ENCODE results near the gene HS6ST1.

Gene HS6ST1

DNA sequence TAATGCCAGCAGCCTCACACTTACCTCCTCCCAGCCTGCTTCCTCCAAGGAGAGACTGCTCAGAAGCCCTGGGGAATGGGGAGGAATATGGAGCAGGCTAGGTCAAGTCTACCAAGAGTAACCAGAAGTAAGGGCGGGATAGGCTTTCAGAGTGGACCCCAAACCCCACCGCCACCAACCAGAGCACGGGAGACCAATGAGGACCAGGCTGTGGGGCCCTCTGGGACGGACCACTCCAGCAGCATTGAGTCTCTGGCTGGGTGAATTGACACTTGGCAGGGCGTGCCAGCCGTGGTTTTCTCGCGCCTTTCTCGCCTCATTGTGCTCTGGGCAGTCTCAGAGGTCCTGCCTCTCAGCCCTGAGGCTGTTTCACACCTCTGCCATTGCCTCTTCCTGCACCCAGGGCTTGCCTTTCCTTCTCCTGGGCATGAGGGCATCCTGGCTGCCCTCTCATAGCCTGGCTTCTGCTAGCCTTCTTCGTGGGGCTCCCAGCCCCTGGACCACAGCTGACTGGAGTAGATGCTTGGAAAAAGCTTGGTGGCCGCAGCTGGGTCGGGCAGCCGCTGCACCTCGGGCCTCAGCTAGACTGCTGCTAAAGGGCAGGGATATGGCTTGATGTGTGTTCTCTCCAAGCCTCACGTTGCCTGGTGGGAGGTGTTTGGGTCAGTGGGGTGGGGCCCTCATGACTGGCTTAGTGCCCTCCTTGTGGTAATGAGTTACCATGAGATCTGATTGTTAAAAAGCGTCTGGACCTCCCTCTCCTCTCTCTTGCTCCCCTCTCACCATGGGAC, 40.5 kb upstream of the HS6ST1 start:
- DNase-seq (ENCODE audit: insufficient read length, low spot score) (no peak), FAIRE-seq (no peak)
- TF ChIP-seq POLR2A (IDR thresholded peaks at IDR 0.05; ENCODE audit: low read depth, low read length) = no peak

DNA sequence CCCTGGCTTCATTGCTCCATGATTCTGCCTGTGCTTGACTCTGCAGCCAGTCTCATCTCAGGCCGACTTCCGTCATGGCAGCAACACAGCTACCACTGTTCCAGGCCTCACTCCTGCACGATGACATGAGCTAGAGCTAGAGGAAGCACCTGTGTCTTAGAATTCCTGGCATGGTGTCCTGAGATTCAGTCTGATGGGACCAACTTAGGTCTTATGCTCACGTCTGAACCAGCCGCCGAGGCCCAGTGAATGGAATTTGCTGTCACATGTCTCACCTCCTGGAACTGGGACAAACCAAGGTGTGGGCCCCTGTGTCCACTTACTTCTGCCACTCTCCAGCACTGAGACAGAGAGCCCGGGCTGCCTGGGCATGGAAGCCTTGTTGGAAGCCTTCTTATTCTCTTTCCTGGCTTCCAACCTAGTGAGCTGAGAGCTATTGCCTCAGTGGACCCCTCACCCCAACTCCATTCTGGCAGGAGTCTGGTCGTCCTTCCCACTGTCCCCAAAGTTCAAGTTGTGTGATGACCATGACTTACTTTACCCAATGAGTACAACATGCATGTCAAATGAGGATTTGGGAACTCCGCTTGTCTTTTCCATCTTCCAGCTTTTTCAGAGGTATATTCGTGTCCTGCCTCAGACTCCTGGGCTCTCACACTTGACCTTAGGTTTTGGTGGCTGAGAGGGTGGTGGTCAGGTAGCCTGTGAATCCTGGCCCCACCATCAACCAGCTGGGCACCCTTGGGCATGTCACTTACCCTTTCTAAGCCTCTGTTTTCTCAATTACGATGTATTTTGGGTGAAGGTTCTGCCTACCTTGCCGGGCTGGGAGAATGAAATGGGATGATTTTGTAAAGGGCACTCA, 39.1 kb upstream of the HS6ST1 start:
- FAIRE-seq = no peak

DNA sequence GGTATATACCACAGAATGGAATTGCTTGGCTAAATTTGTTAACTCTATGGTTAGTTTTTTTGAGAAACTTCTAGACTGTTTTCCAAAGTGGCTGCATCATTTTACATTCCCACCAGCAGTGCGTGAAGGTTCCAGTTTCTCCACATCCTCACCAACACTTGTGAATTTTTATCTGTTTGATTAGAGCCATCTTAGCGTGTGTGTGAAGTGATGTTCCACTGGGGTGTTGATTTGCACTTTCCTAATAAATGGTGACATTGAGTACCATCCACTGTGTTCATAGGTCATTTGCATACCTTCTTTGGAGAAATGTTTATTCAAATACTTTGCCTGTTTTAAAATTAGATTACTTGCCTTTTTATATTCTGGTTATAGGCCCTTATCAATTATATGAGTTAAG, 37.5 kb upstream of the HS6ST1 start:
- no peak for TF ChIP-seq POLR2A (IDR thresholded peaks at IDR 0.05; ENCODE audit: low read depth, low read length)
- DNase-seq (ENCODE audit: insufficient read length, low spot score) = no peak
- no peak for FAIRE-seq

More for the DNA sequence above, 39.1 kb upstream of the HS6ST1 start:
- no peak for TF ChIP-seq POLR2A (IDR thresholded peaks at IDR 0.05; ENCODE audit: low read depth, low read length)
- no peak for DNase-seq (ENCODE audit: insufficient read length, low spot score)

DNA sequence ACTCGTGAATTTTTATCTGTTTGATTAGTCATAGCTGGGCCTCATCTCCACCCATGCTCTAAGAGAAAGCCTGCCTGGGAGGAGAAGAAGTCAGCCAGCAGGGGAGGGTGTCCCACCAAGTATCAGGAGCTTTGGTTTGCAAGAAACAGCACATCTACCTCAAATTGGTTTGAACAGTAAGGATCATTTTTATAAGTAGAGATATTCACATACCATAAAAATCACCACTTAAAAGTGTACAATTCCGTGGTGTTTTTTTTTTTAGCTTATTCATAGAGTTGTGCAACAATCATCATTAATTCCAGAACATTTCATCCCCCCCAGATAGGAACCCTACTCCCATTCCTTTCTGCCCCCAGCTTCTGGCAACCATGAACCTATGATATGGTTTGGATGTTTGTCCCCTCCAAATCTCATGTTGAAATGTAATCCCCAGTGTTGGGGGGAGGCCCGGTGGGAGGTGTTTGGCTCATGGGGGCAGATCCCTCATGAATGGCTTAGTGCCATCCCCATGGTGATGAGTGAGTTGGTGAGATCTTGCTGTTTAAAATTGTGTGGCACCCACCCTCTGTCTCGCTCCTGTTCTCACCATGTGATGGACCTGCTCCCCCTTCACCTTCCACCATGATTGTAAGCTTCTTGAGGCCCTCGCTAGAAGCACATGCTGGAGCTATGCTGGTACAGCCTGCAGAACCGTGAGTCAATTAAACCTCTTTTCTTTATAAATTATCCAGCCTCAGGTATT, 36.2 kb upstream of the HS6ST1 start:
- FAIRE-seq (no peak), DNase-seq (ENCODE audit: insufficient read length, low spot score) (no peak)
- TF ChIP-seq POLR2A (IDR thresholded peaks at IDR 0.05; ENCODE audit: low read depth, low read length) = no peak

DNA sequence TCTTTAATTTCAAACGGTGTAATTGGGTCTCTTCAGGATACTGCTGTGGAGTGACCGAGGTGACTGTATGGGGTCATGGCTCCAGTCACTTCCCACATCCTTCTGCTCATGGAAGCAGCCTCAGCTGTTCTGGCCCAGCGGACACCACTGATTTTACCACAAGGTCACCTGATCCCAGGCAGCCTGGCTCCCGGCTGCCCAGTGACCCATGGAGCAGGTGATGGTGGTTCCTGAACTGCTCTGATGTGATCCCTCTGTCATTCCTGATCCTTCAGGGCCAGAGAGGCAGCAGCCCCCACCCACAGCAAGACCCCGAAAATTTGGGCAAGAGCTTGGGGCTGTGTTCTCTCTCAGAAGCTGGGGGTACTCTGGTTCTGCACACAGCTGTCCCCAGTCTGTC, 35.5 kb upstream of the HS6ST1 start:
- DNase-seq (ENCODE audit: insufficient read length, low spot score) (no peak), FAIRE-seq (no peak)
- no peak for TF ChIP-seq POLR2A (IDR thresholded peaks at IDR 0.05; ENCODE audit: low read depth, low read length)

DNA sequence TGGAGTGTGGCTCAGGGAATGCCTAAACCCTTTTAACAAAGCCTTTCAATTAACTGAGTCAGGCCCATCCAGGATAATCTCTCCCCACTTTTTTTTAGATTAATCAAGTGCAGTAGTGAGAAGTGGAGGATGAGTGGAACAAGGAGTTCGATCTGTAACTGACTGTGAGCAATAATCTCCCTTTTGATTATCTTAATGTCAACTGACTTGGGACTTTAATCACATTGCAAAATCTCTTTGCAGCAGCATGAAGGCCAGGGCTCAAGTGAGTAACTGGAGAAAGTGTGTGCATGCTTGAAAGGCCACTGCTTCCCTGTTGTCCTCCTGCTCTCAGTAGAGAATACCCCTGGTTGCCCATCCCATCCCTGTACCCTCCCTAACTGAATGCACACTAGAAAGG, 32.1 kb upstream of the HS6ST1 start:
- DNase-seq (ENCODE audit: insufficient read length, low spot score) (no peak), FAIRE-seq (no peak)
- no peak for TF ChIP-seq POLR2A (IDR thresholded peaks at IDR 0.05; ENCODE audit: low read depth, low read length)

DNA sequence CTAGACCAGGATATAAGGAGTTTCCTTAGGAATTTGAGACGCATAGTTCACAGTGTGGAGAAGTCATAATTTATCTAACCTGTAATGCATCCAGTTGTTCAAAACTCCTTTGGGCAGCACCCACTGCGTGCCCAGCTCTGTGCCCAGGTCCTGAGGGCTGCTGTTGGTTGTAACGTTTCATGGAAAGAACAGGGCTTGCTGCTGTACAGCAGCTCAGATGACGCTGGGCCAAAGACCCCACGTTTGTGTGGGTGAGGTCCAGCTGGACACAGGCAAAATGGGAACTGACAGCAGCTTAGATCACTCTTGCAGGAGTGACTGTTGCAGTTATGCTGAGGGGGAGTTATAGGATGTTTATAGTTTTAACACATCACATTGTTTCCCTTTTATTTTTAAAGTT, 30.0 kb upstream of the HS6ST1 start:
- no peak for FAIRE-seq
- TF ChIP-seq POLR2A (IDR thresholded peaks at IDR 0.05; ENCODE audit: low read depth, low read length) = no peak
- DNase-seq (ENCODE audit: insufficient read length, low spot score) = no peak

DNA sequence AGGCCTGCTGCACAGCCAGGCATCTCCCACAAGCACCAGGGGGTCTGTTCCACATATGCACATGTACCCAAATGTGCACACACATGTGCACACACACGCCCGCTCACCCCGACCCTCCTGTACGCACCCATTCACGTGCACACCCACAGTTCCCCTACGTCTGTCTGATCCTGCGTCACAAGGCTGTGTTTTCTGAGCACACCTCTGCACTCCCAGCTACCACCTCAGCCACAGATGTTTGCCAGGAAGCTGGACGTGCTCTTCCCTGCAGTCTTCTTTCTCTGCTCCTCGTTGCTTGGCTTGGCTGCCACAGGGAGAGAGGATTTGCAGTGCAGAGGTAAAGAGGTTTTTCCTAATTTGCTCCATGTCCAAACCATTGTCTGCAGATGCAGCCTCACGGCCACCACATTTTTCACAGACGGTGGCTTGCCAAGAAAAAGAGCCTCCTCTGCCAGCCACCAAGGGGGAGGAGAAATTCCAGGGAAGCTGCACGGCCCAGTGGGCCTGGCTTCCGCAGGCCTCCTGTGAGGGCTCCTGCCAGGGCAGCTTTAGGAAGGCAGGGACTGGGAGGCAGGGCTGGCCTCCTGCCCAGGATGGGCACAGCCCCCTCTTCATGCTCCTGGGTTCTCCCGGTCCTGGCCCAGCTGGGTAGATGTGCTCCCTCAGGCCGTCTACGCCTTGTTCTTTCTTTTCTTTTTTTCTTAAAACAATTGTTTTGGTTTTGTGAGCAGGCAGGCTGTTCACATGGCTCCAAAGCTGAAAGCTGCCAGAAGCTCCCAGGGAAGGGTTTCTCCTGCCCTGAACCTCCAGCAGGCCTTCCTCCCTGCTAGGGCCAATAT, 29.3 kb upstream of the HS6ST1 start:
- FAIRE-seq (no peak), DNase-seq (ENCODE audit: insufficient read length, low spot score) (no peak)
- no peak for TF ChIP-seq POLR2A (IDR thresholded peaks at IDR 0.05; ENCODE audit: low read depth, low read length)

DNA sequence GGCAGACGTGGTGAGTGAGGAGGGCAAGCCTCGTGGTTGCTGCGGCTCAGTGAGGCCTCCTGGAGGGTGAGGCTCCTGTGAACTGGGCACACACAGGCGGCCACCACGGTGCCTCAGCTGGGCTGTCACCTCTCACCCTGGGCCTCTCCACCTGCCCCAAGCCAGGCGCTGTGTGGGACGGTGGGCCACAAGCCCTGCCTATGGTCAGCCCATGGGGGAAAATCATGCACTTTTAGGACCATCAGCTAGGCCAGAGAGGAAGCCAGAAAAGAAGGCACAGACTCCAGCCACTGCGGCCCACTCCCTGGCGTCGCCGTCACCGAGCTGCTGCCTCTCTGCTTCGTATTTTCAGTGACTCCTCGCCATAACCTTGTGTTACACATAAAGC, 28.5 kb upstream of the HS6ST1 start:
- DNase-seq (ENCODE audit: insufficient read length, low spot score) = no peak
- FAIRE-seq = no peak
- no peak for TF ChIP-seq POLR2A (IDR thresholded peaks at IDR 0.05; ENCODE audit: low read depth, low read length)

DNA sequence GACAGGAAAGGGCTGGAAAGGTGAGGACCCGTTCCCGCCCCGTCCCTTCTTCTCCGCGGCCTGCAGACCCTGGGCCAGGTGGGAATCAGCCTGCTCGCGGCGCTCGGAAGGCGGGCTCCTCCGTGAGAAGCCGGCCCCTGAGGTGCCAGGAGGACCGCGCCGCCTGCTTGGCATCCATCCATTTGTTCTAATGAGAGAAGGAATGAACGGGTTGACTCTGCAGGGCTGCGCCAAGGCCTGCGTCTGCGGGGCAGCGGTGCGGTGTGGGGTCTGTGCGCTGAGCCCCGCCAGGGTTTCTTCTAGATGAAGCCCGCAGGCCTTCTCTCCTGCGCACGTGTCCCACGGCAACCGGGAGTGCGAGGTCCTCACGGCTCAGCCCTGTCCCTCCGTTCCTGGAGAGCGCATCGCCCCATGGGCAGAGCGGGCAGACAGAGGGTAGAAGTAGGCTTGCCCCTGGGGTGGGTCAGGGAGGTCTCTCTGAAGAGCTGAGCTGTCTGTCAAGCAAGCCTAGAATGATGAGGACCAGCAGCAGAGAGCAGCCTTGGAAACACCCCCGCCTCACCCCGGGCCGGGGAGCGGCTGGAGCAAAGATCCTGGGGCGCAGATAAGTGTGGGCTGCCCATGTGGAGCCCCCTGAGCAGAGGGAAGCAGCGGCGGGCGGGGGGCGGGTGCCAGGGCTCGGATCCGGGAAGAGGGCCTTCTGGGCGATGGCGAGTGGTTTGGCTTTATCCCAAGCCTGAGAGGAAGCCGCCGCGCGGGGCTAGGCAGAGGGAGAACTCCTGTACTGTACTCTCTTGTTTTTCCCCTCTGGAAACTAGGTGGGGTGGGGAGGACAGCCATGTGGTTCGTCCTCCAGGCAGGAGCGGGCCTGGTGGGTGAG, 27.9 kb upstream of the HS6ST1 start:
- TF ChIP-seq POLR2A (IDR thresholded peaks at IDR 0.05; ENCODE audit: low read depth, low read length) = no peak
- FAIRE-seq = no peak

DNA sequence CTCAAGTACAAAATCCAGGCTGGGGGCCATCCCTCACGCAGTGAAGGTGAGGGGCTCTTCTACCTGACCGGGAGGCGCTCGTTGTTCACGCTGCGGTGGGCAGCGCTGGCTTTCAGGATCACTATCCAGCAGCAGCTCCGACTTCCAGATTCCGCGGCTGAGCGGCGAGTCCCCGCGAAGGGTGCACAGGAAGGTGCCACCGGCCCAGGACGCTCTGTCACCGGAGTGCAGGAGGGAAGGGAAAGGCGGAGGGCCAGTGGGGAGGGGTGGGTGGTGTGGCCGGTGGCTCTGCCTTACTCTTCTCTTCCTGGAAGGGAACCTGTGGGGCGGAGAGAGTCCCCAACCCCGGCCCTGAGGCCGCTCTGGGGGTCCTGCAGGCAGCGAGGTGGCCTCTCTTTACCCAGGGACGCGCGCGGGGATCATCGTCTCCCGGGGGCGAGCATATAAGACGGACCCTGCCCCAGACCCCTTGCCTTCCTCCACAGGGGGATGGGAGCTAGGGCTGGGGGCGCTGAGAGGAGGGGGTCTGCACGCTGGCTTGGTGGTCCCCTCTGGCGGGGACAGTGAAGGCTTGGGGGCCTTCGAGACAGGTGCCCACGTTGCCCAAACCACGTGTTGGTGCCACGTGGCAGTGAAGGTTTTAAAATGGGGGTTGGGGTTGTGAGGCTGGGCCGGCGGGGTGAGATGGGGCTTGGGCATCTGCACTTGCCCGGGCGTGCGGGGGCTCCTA, 26.9 kb upstream of the HS6ST1 start:
- DNase-seq (ENCODE audit: insufficient read length, low spot score) = no peak
- no peak for TF ChIP-seq POLR2A (IDR thresholded peaks at IDR 0.05; ENCODE audit: low read depth, low read length)

More for the DNA sequence above, 27.9 kb upstream of the HS6ST1 start:
- no peak for DNase-seq (ENCODE audit: insufficient read length, low spot score)

DNA sequence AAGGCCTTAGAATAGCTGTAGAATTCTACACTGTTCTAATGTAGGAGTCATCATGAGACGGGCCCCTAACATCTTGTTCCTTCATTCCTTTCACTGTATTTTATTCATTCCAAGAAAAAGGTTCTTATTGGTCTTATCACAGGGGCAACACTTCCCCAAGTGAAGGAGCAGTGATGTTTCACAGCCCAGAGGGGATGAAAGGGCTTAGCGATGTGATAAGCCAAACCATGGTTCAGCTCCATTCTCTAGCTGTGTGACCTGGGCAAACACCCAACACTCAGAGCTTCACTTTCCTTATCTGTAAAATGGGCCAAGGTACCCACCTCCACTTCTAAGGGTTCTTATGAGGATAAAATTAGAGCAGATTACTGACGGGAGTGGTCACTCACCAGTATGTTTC, 25.4 kb upstream of the HS6ST1 start:
- FAIRE-seq (no peak), DNase-seq (ENCODE audit: insufficient read length, low spot score) (no peak)

More for the DNA sequence above, 26.9 kb upstream of the HS6ST1 start:
- FAIRE-seq = no peak

More for the DNA sequence above, 25.4 kb upstream of the HS6ST1 start:
- no peak for TF ChIP-seq POLR2A (IDR thresholded peaks at IDR 0.05; ENCODE audit: low read depth, low read length)
